ENCODE data around the gene ZFHX2. TPM values are rescaled to one million over a fixed set of nuclear protein-coding genes. Genes with fewer than 3 reads are reported as not detected.

Gene ZFHX2
- total RNA-seq, 1 experiment from 2014 or later = 19.4 TPM

- no peak overlapping the region for H2AFZ ChIP-seq (ENCODE audit: low read length)
- no CpG with 5 or more reads among the region's 9 CpGs for WGBS (ENCODE audit: extremely low coverage, insufficient read length, low lambda C conversion rate)
- Mint-ChIP-seq H3K27ac (peak overlapping the region; percentile 92 to 97 (median 96)), H3K36me3 (ENCODE audit: insufficient read depth in 1 of 3, low read depth in 3 of 3) (peaks cover 0 to 12% (median 3%) of the 10 kb centered on the region in 3 experiments; a peak in 4 of 7 replicates), H3K4me3 (peak overlapping the region; percentile 32 to 60), H3K9me3 (no peaks in the 10 kb centered on the region; a peak in 1 of 5 replicates), H3K4me1 (peaks cover 58 to 64% of the 10 kb centered on the region in 2 experiments), H3K27me3 (ENCODE audit: low read depth) (no peaks in the 10 kb centered on the region)
- peak overlapping the region; percentile 65 for H3K27ac ChIP-seq (ENCODE audit: insufficient read length, low read depth, low read length)
- H2BK120ac ChIP-seq (ENCODE audit: low read depth, low read length, poor library complexity, severe bottlenecking) = peak overlapping the region; percentile 40
- no peaks in the 10 kb centered on the region for H3K27me3 ChIP-seq (ENCODE audit: insufficient read depth, low read length)
- no peak overlapping the region for H3K9ac ChIP-seq (ENCODE audit: extremely low read depth, insufficient read length, low read length)
- no peak overlapping the region for H4K5ac ChIP-seq (ENCODE audit: insufficient read length, low read depth, low read length)
- H3K14ac ChIP-seq (ENCODE audit: insufficient read depth, low read length) = no peak overlapping the region; the same call in 1 of the 2 replicates
- H3K18ac ChIP-seq (ENCODE audit: insufficient read length, low read depth, low read length) = no peak overlapping the region
- no peak overlapping the region for H2BK15ac ChIP-seq (ENCODE audit: low read depth, low read length)
- H3K4me2 ChIP-seq (ENCODE audit: insufficient read depth, insufficient read length, low read length) = peak overlapping the region; percentile 18
- H2BK5ac ChIP-seq (ENCODE audit: insufficient read length, low read length) = no peak overlapping the region
- no peak overlapping the region for H3T11ph ChIP-seq (ENCODE audit: low read length)
- no peak overlapping the region for H4K91ac ChIP-seq (ENCODE audit: insufficient read length, low read depth, low read length)
- no peak overlapping the region for H3K56ac ChIP-seq (ENCODE audit: insufficient read length, low read depth, low read length)
- H3K23me2 ChIP-seq (ENCODE audit: insufficient read length, low read depth, low read length, poor library complexity, severe bottlenecking) = no peaks in the 10 kb centered on the region
- TF ChIP-seq, protein P1, sequence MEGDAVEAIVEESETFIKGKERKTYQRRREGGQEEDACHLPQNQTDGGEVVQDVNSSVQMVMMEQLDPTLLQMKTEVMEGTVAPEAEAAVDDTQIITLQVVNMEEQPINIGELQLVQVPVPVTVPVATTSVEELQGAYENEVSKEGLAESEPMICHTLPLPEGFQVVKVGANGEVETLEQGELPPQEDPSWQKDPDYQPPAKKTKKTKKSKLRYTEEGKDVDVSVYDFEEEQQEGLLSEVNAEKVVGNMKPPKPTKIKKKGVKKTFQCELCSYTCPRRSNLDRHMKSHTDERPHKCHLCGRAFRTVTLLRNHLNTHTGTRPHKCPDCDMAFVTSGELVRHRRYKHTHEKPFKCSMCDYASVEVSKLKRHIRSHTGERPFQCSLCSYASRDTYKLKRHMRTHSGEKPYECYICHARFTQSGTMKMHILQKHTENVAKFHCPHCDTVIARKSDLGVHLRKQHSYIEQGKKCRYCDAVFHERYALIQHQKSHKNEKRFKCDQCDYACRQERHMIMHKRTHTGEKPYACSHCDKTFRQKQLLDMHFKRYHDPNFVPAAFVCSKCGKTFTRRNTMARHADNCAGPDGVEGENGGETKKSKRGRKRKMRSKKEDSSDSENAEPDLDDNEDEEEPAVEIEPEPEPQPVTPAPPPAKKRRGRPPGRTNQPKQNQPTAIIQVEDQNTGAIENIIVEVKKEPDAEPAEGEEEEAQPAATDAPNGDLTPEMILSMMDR (conservative IDR thresholded peaks at IDR 0.05) = peak; percentile 91
- H4K8ac ChIP-seq (replicated peaks; ENCODE audit: insufficient read length, low read depth, low read length) = no peak overlapping the region
- H2AK5ac ChIP-seq (ENCODE audit: insufficient read length, low read length) = no peak overlapping the region
- peak; percentile 89 for DNase-seq
- H3K23ac ChIP-seq (ENCODE audit: insufficient read length, low read depth, low read length) = no peak overlapping the region
- peaks cover 20% of the 10 kb centered on the region for H3K4me1 ChIP-seq (ENCODE audit: insufficient read depth, low read length)
- H3K79me1 ChIP-seq (ENCODE audit: insufficient read depth, low read depth, low read length, poor library complexity, severe bottlenecking) = no peaks in the 10 kb centered on the region
- H3K9me3 ChIP-seq (ENCODE audit: control insufficient read depth, low read depth, low read length) = no peaks in the 10 kb centered on the region
- no peak overlapping the region for H3K4ac ChIP-seq (ENCODE audit: low read depth, low read length)
- H2BK20ac ChIP-seq (ENCODE audit: low read depth, low read length, poor library complexity, severe bottlenecking) = no peak overlapping the region
- H4K20me1 ChIP-seq (ENCODE audit: control insufficient read depth, insufficient read depth, insufficient read length) = no peaks in the 10 kb centered on the region
- H3K79me2 ChIP-seq (ENCODE audit: insufficient read depth, low read length) = no peaks in the 10 kb centered on the region
- H2BK12ac ChIP-seq (ENCODE audit: insufficient read length, low read depth, low read length) = peak overlapping the region; percentile 58
These were observed 68.2 kb downstream of the ZFHX2 start for GRCh38 chr14:23483236-23483854.

Data from H9 (cell line).